ENCODE measurements around the gene CPEB4. TPM values are rescaled to one million over a fixed set of nuclear protein-coding genes. Genes with fewer than 3 reads are reported as not detected.

CPEB4 gene
- total RNA-seq, 1 donor from 2014 or later: 14.1 TPM

- H3K27ac Mint-ChIP-seq: no peak overlapping the region
These were observed 34.6 kb upstream of the CPEB4 start for GRCh38 chr5:173853370-173854131.

DNA sequence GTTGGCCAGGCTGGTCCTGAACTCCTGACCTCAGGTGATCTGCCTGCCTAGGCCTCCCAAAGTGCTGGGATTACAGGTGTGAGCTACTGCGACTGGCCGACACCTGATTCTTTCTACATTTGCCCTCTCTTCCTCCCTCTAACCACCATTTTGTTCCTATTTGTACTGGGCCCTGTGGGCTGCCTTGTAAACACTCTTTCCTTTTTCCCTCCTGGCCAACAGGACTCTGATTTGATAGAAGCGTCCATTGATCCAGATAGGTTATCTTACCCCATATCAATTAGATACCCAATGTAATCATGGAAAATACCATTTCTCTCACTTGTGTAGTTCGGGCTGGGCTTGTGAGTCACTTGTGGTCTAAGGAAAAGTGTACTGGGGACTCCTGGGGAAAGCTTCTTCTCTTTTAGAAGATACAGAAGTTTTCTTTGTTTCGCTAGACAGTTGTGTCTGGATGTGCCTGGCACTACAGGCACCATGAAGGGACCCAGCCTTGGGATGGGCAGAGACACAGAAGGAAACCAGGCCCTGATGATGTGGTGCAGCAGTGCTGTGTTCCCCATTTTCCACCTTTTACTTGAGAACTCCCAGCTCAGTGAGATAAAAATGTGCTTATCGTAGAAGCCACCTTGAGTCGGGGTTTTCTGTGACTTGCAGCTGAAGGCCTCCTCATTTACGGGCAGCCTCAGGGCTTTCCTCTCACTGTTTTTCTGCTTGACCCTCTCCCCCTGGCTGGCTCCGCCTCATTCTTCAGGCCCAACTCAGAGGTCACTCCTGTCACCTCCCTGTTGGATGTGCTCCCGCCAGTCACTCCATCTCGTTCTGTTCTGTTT, 32.8 kb upstream of the CPEB4 start:
- Mint-ChIP-seq H3K27ac (no peak overlapping the region), H3K9me3 (no peaks in the 10 kb centered on the region), H3K27me3 (ENCODE audit: insufficient read depth) (peaks cover 7% of the 10 kb centered on the region), H3K4me3 (no peak overlapping the region), H3K36me3 (ENCODE audit: low read depth) (no peaks in the 10 kb centered on the region), H3K4me1 (ENCODE audit: low read depth) (no peaks in the 10 kb centered on the region)
- no peak for DNase-seq (ENCODE audit: low spot score)
- intact Hi-C loops (cut with micrococcal nuclease): no loop called here

More at GRCh38 chr5:173853370-173854131, 34.6 kb upstream of the CPEB4 start:
- DNase-seq (ENCODE audit: low spot score): no peak
- intact Hi-C loops (cut with micrococcal nuclease): no loop called here
- Mint-ChIP-seq H3K27me3 (ENCODE audit: insufficient read depth) (peaks cover 7% of the 10 kb centered on the region), H3K4me1 (ENCODE audit: low read depth) (no peaks in the 10 kb centered on the region), H3K36me3 (ENCODE audit: low read depth) (no peaks in the 10 kb centered on the region), H3K4me3 (no peak overlapping the region), H3K9me3 (peaks cover 7% of the 10 kb centered on the region)

DNA sequence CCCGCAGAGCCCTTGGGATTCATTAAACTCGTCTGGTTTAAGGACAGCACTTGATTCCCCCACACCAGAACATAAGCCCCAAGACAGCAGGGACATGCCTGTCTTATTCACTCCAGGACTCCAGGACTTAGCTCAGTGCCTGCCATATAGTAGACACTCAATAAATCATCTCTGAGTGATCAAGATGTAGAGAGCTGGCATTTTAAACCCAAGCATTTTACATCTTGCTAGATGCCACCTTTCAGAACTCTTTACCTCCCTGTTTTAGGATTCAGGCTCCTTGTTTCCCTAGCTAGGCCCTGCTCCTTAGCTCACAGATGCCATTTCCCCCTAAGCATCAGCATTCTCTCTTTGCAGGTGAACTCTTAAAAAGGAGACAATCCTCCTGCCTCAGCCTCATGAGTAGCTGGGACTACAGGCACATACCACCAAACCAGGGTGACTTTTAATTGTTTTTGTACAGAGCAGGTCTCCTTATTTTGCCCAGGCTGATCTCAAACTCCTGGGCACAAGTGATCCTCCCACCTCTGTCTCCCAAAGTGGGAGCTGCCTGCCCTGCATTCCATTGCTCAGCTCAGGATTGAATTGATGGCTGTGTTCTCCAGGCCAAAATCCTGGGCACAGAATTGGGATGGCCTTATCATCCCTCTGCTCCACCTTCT, 32.0 kb upstream of the CPEB4 start:
- H3K27ac Mint-ChIP-seq: no peak overlapping the region
- peaks cover 7% of the 10 kb centered on the region for H3K27me3 Mint-ChIP-seq (ENCODE audit: insufficient read depth)
- H3K4me1 Mint-ChIP-seq (ENCODE audit: low read depth): no peaks in the 10 kb centered on the region
- H3K4me3 Mint-ChIP-seq: no peak overlapping the region
- H3K36me3 Mint-ChIP-seq (ENCODE audit: low read depth): no peaks in the 10 kb centered on the region
- no peaks in the 10 kb centered on the region for H3K9me3 Mint-ChIP-seq
- DNase-seq (ENCODE audit: low spot score): no peak
- intact Hi-C loops (cut with micrococcal nuclease): no loop called here

DNA sequence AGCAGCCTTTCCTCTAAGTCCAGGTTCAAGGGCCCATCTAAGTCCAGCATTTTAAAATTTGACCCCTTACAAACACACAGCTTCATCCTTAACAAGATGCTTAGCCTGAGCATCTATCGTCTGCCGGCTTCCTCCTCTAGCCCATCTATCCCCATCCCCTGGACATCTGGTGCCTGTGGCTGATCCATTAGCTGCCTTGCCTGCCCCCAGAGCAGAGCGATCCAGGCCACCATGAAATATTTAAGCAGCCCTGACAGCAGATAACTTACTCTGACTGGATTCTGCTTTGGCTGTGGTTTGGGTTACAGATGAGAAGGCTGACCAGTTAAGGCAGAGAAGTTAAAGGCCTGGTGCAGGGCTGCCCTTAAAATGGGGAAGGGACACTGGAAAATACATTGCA, 30.9 kb upstream of the CPEB4 start:
- H3K4me3 Mint-ChIP-seq: no peak overlapping the region
- H3K36me3 Mint-ChIP-seq (ENCODE audit: low read depth): no peaks in the 10 kb centered on the region
- no peak overlapping the region for H3K27ac Mint-ChIP-seq
- H3K9me3 Mint-ChIP-seq: no peaks in the 10 kb centered on the region
- peaks cover 5% of the 10 kb centered on the region for H3K27me3 Mint-ChIP-seq (ENCODE audit: insufficient read depth)
- no peaks in the 10 kb centered on the region for H3K4me1 Mint-ChIP-seq (ENCODE audit: low read depth)
- no peak for DNase-seq (ENCODE audit: low spot score)
- intact Hi-C loops (cut with micrococcal nuclease): no loop called here

- H3K4me3 Mint-ChIP-seq: no peak overlapping the region
- no peaks in the 10 kb centered on the region for H3K36me3 Mint-ChIP-seq (ENCODE audit: low read depth)
- no peaks in the 10 kb centered on the region for H3K9me3 Mint-ChIP-seq
- H3K27ac Mint-ChIP-seq: no peak overlapping the region
- H3K27me3 Mint-ChIP-seq (ENCODE audit: insufficient read depth): peaks cover 5% of the 10 kb centered on the region
- intact Hi-C loops (cut with micrococcal nuclease): no loop called here
- no peak for DNase-seq (ENCODE audit: low spot score)
- no peaks in the 10 kb centered on the region for H3K4me1 Mint-ChIP-seq (ENCODE audit: low read depth)
These were observed 30.0 kb upstream of the CPEB4 start for GRCh38 chr5:173858021-173858669.

DNA sequence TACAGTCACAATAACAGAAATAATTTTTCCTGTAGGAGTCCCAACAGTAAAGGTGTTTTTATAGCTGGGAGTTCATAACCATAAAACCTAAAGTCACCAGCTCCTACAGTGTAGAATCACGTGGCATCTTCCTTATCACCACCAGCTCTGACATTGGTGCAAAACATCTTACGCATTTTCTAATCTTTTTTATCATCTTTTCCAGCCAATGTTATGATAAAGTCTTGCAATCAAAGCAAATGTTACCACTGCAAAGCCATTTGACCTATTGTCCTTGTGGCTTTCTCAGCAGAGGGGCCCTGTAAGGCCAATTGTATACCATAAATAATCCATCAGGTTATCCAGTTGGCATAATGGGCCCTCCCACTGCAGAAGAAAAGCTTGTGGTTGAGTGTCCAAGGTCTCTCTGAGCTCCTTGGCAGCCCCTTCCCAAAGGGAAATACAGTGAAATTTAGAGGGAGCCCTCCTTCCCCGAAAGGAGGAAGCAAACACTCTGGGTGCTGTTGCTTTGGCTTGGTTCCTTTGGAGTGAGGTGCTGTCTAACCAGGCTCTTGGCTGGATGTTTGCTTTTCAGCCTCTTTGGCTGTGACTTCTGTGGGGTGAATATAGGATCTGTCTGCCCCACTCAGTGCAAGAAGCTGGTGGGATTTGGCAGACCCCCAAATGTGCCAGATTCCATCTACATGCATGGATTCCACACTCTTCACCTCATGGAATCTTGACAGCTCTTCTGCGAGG, 29.3 kb upstream of the CPEB4 start:
- H3K9me3 Mint-ChIP-seq: no peaks in the 10 kb centered on the region
- no peak overlapping the region for H3K27ac Mint-ChIP-seq
- intact Hi-C loops (cut with micrococcal nuclease): no loop called here
- no peaks in the 10 kb centered on the region for H3K36me3 Mint-ChIP-seq (ENCODE audit: low read depth)
- H3K4me3 Mint-ChIP-seq: no peak overlapping the region
- peaks cover 5% of the 10 kb centered on the region for H3K27me3 Mint-ChIP-seq (ENCODE audit: insufficient read depth)
- H3K4me1 Mint-ChIP-seq (ENCODE audit: low read depth): no peaks in the 10 kb centered on the region
- no peak for DNase-seq (ENCODE audit: low spot score)

DNA sequence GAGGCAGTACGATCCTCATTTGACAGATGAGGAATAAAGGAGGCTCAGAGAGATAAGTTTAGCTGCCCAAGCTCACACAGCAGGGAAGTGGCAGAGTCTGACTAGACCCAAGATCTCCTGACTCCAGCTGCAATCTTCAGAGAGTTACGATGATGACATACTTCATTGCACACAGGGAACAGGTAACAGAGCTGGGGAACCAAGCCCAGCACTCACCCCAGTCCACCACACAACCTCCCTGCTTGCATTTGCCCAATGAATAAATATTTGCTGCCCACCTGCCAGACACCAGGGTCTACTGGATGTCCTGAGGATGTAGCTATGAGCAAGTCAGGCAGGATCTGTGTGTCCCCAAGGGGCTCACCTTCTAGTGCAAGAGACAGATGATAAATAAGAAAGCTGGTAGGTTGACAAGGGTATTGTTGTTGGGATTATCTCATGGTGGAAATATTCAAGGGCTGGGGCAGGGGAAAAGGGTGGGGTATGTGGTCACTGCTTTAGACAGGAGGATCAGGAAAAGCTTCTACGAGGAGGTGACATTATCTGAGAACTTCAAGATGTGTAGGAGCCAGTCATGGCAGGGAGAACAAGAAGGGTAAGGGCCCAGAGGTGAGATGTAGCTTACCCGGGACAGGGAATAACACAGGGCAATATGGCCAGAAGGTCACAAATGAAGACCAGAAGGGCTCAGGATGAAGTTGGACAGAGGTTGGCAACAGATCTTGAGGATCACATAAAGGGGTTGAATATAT, 28.6 kb upstream of the CPEB4 start:
- H3K9me3 Mint-ChIP-seq: no peaks in the 10 kb centered on the region
- no peak overlapping the region for H3K4me3 Mint-ChIP-seq
- no peak overlapping the region for H3K27ac Mint-ChIP-seq
- H3K4me1 Mint-ChIP-seq (ENCODE audit: low read depth): no peaks in the 10 kb centered on the region
- DNase-seq (ENCODE audit: low spot score): no peak
- intact Hi-C loops (cut with micrococcal nuclease): no loop called here
- H3K36me3 Mint-ChIP-seq (ENCODE audit: low read depth): no peaks in the 10 kb centered on the region
- H3K27me3 Mint-ChIP-seq (ENCODE audit: insufficient read depth): peaks cover 5% of the 10 kb centered on the region

- H3K27ac Mint-ChIP-seq: no peak overlapping the region
- no peak overlapping the region for H3K4me3 Mint-ChIP-seq
- H3K27me3 Mint-ChIP-seq (ENCODE audit: insufficient read depth): peaks cover 6% of the 10 kb centered on the region
- H3K9me3 Mint-ChIP-seq: no peaks in the 10 kb centered on the region
- no peaks in the 10 kb centered on the region for H3K36me3 Mint-ChIP-seq (ENCODE audit: low read depth)
- intact Hi-C loops (cut with micrococcal nuclease): no loop called here
- no peaks in the 10 kb centered on the region for H3K4me1 Mint-ChIP-seq (ENCODE audit: low read depth)
- DNase-seq (ENCODE audit: low spot score): no peak
These were observed 26.1 kb upstream of the CPEB4 start for GRCh38 chr5:173862047-173862477.

DNA sequence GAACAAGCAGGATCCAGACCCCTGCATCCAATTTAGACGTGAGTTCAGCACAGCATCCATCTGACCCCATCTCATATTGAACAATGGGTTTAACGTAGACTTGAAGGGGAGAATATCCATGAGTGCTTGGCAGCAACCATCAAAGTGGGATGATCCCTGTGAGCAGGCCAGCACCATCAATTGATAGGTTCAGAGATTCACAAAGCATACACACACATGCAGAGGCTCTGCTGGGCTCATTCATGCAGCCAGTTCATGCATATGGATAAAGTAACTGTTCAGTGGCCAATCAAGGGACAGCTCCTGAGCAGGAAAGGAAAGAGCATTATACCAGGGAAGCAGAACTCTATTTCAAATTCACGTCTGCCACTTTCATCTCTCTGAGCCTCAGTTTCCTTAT, 24.8 kb upstream of the CPEB4 start:
- Mint-ChIP-seq H3K36me3 (ENCODE audit: low read depth) (no peaks in the 10 kb centered on the region), H3K4me3 (no peak overlapping the region), H3K4me1 (ENCODE audit: low read depth) (no peaks in the 10 kb centered on the region), H3K9me3 (no peaks in the 10 kb centered on the region), H3K27ac (no peak overlapping the region), H3K27me3 (ENCODE audit: insufficient read depth) (peaks cover 8% of the 10 kb centered on the region)
- intact Hi-C loops (cut with micrococcal nuclease): no loop called here
- no peak for DNase-seq (ENCODE audit: low spot score)

DNA sequence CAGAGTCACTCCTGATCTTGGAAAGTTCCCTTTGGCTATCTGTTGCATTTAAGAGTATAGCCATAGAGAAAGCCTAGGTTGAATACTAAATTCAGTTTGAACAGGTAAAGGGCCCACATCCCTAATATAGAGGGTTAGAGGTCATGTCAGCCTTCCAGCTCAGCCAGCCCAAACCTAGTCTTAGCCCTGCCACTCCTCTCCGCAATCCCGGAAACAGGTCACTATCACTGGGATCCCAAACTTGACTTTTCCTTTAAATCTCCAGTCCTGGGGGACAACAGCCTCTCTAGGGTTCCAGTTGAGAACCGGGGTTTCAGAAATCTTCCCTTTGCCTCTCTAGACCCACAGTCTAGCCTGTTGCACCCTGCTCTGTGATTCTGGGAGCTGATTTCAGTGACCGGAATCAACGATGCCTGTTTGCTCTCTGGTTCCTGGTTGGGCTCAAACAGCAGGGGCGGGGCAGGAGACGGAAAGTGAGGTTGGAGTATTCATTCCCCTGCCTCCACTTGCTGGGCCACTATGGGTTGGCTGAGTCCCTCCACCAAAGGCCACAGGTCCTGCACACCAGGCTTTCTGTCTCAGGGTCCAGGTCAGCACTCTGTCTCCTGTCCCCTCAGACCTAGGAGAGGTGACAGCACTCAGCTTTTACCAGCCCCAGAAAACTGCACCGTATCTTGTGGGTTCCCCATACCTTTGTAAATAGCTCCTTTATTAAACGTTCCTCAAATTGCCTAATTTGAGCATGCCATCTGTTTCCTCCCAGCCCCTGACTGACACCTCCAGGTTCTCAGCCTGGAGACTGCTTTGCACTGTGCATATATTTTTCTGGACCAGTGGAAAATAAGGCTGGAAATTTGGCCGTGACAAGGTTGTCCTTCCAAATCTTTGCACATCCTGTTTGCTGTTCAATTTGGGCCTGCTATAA, 23.8 kb upstream of the CPEB4 start:
- no peak overlapping the region for H3K4me3 Mint-ChIP-seq
- intact Hi-C loops (cut with micrococcal nuclease): no loop called here
- H3K27ac Mint-ChIP-seq: no peak overlapping the region
- H3K4me1 Mint-ChIP-seq (ENCODE audit: low read depth): no peaks in the 10 kb centered on the region
- no peaks in the 10 kb centered on the region for H3K36me3 Mint-ChIP-seq (ENCODE audit: low read depth)
- H3K27me3 Mint-ChIP-seq (ENCODE audit: insufficient read depth): peaks cover 10% of the 10 kb centered on the region
- no peak for DNase-seq (ENCODE audit: low spot score)
- H3K9me3 Mint-ChIP-seq: no peaks in the 10 kb centered on the region

GRCh38 chr5:173866243-173866857, 21.8 kb upstream of the CPEB4 start:
- Mint-ChIP-seq H3K36me3 (ENCODE audit: low read depth) (no peaks in the 10 kb centered on the region), H3K4me1 (ENCODE audit: low read depth) (no peaks in the 10 kb centered on the region), H3K9me3 (no peaks in the 10 kb centered on the region), H3K4me3 (no peak overlapping the region), H3K27ac (no peak overlapping the region), H3K27me3 (ENCODE audit: insufficient read depth) (peaks cover 8% of the 10 kb centered on the region)
- no peak for DNase-seq (ENCODE audit: low spot score)
- intact Hi-C loops (cut with micrococcal nuclease): no loop called here

All from activated T-helper 1 cell treated with anti-CD3 and anti-CD28 coated beads, Interleukin-12 subunit alpha, Interleukin-12 subunit beta, Interleukin-2, Interleukin-4 antibody, amounts not matched to agents 30 ng/mL and 10 ng/mL and 1 ng/mL, durations not matched to agents 14 hours and 24 hours and 36 hours (primary cell).